ENCODE data around the gene KRTAP19-2.

DNA sequence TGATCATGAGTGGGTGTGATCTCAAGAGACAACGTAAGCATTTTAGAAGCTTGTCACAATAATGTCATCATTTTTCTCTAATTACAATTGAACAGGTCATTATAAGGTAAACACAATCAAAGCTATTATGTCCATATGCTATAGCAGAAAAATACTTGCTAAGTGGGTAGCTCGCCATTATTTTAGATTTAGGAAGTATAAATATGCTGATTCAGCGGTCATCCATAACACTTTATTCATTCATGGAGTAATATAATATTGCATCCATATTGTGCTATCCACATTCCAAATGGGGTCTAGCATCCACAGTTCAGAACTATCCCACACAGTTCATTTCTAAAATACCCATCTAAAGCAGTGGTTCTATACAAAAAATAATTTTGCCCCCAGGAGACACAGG, 38.7 kb downstream of the KRTAP19-2 start:
- no peak for TF ChIP-seq POLR2A (IDR thresholded peaks at IDR 0.05)
- TF ChIP-seq, protein P1, sequence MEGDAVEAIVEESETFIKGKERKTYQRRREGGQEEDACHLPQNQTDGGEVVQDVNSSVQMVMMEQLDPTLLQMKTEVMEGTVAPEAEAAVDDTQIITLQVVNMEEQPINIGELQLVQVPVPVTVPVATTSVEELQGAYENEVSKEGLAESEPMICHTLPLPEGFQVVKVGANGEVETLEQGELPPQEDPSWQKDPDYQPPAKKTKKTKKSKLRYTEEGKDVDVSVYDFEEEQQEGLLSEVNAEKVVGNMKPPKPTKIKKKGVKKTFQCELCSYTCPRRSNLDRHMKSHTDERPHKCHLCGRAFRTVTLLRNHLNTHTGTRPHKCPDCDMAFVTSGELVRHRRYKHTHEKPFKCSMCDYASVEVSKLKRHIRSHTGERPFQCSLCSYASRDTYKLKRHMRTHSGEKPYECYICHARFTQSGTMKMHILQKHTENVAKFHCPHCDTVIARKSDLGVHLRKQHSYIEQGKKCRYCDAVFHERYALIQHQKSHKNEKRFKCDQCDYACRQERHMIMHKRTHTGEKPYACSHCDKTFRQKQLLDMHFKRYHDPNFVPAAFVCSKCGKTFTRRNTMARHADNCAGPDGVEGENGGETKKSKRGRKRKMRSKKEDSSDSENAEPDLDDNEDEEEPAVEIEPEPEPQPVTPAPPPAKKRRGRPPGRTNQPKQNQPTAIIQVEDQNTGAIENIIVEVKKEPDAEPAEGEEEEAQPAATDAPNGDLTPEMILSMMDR (IDR thresholded peaks at IDR 0.05), result no peak

Data from right lobe of liver (tissue), 4 donors.